ENCODE measurements around the gene IL3RA. TPM values are rescaled to one million over a fixed set of nuclear protein-coding genes. Genes with fewer than 3 reads are reported as not detected.
"Not testable (repeated sequence)": the region's sequence is repeated elsewhere in the genome, so short reads cannot be mapped to it uniquely, and the experiment has no call there.

IL3RA gene
- total RNA-seq, 2 experiments from 2014 or later, result 0.60 to 0.61 TPM

DNA sequence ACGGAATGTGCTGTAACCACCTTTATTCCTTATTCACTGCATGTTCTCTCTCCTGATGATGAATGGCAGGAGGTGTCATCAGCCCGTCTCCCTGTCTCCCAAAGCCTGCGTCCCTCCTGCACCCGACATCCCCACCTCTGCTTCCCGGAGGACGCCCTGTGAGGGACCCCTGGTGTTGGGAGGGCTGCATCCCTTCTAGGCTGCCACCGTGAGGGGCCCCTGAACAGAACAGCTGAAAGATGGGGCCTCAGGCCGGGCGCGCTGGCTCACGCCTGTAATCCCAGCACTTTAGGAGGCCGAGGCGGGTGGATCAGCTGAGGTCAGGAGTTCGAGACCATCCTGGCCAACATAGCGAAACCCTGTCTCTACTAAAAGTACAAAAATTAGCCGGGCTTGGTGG, 89.7 kb downstream of the IL3RA start:
- H3K9me3 Mint-ChIP-seq (ENCODE audit: insufficient read depth); CTCF ChIA-PET; POLR2A ChIA-PET; H3K27me3 Mint-ChIP-seq (ENCODE audit: low read depth); H3K4me3 Mint-ChIP-seq; H3K27ac Mint-ChIP-seq; H3K4me1 Mint-ChIP-seq (ENCODE audit: low read depth); DNase-seq; ATAC-seq: not testable (repeated sequence)
- peaks cover 64% of the 10 kb centered on the region for H3K36me3 Mint-ChIP-seq (ENCODE audit: low read depth)

DNA sequence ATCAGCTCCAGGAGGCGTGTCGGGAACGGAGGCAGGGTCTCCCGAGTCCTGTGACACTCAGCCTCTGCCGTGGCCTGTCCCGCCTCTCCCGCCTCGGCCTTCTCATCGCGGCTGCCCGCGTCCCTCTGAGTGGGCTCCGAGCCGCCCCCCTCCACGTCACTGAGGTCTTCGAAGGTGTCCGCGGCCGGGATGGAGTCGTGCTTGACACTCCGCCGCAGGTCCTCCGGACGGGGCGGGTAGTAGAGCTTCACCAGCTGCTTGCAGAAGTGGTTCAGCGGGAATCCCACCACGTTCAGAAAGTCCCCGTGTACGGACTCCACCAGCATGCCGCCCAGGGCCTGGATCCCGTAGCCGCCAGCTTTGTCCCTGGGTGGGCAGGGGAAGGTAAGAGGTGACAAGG, 91.2 kb downstream of the IL3RA start:
- CTCF ChIA-PET, result no interaction called here
- Mint-ChIP-seq H3K27ac (no peak overlapping the region), H3K4me1 (ENCODE audit: low read depth) (no peaks in the 10 kb centered on the region), H3K9me3 (ENCODE audit: insufficient read depth) (no peaks in the 10 kb centered on the region), H3K36me3 (ENCODE audit: low read depth) (peaks cover 57% of the 10 kb centered on the region), H3K27me3 (ENCODE audit: low read depth) (no peaks in the 10 kb centered on the region), H3K4me3 (no peak overlapping the region)
- ATAC-seq (no peak), DNase-seq (no peak)
- POLR2A ChIA-PET, result no interaction called here

DNA sequence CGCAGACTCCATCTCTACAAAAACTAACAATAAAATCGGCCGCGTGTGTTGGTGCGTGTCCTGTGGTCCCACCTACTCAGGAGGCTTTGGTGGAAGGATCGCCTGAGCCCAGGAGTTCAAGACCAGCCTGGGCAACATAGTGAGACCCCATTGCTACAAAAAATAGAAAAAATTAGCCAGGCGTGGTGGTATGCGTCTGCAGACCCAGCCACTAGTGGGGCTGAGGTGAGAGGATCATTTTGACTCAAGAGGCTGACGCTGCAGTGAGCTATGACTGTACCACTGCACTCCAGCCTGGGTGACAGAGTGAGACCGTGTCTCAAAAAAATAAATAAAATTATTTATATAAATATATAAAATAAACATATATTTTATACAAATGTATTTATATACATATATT, 93.9 kb downstream of the IL3RA start:
- CTCF ChIA-PET, result no interaction called here
- no peak overlapping the region for H3K27ac Mint-ChIP-seq
- H3K27me3 Mint-ChIP-seq (ENCODE audit: low read depth), result no peaks in the 10 kb centered on the region
- POLR2A ChIA-PET, result no interaction called here
- no peaks in the 10 kb centered on the region for H3K4me1 Mint-ChIP-seq (ENCODE audit: low read depth)
- DNase-seq (no peak), ATAC-seq (peak; percentile 24)
- no peak overlapping the region for H3K4me3 Mint-ChIP-seq
- no peaks in the 10 kb centered on the region for H3K9me3 Mint-ChIP-seq (ENCODE audit: insufficient read depth)
- H3K36me3 Mint-ChIP-seq (ENCODE audit: low read depth), result peaks cover 39% of the 10 kb centered on the region

Small RNA genes lying within 50 kb of the gene (microRNA-seq; reads per million reads assigned to microRNA genes)
- not detected for gene MIR3690

Other genes starting within 250 kb of the IL3RA start
- 1 to 10 TPM; 1.1 to 1.4 TPM for gene CRLF2, start 124.1 kb upstream of the IL3RA start, total RNA-seq
- not detected for gene CSF2RA, start 68.0 kb upstream of the IL3RA start, total RNA-seq
- gene SLC25A6, start 55.3 kb downstream of the IL3RA start, total RNA-seq, result 100 to 1,000 TPM; 273 to 293 TPM
- 10 to 100 TPM; 45.3 to 45.9 TPM for gene ASMTL, start 116.1 kb downstream of the IL3RA start, total RNA-seq
- 10 to 100 TPM; 62.9 to 65.5 TPM for gene P2RY8, start 200.4 kb downstream of the IL3RA start, total RNA-seq

Measured in activated CD8-positive, alpha-beta T cell treated with anti-CD3 and anti-CD28 coated beads, Interleukin-2, amount 10 ng/mL, durations not matched to agents 7 days and 5 days (primary cell).